ENCODE data around the gene SEC14L2.

DNA sequence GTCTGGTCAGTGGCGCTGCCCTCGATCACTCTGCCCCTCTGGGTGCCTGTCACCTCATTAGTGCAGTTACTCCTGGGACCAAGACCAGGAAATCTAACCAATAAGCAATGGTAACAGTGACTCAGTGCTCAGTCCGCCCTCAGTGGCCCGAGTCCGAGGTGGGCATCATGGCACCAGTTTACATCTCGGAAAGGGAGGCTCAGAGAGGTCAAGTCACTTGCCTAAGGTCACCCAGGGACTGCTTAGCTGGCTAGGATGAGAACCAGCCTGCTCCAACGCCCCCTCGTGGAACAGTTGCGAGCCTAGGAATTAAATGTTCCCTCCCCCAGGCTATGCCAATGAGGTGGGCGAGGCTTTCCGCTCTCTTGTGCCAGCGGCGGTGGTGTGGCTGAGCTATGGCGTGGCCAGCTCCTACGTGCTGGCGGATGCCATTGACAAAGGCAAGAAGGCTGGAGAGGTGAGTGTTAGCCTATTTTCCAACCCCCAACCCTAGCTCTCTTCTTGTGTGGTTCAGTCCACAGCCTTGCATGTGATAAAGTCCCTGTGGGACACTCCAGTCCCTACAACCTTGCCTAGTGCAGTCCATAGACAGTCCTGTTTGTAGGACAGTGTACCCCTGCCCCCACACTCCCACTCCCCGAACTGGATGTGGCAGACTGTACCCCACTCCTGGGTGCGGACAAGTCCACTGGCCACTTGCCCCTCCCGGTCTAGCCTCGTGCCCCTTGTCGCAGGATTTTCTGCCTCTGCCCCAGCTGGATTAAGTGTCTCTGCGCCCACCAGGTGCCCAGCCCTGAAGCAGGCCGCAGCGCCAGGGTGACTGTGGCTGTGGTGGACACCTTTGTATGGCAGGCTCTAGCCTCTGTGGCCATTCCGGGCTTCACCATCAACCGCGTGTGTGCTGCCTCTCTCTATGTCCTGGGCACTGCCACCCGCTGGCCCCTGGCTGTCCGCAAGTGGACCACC, 29.9 kb downstream of the SEC14L2 start:
- no peak for TF ChIP-seq EP300 (IDR thresholded peaks at IDR 0.05)
- TF ChIP-seq, protein P1, sequence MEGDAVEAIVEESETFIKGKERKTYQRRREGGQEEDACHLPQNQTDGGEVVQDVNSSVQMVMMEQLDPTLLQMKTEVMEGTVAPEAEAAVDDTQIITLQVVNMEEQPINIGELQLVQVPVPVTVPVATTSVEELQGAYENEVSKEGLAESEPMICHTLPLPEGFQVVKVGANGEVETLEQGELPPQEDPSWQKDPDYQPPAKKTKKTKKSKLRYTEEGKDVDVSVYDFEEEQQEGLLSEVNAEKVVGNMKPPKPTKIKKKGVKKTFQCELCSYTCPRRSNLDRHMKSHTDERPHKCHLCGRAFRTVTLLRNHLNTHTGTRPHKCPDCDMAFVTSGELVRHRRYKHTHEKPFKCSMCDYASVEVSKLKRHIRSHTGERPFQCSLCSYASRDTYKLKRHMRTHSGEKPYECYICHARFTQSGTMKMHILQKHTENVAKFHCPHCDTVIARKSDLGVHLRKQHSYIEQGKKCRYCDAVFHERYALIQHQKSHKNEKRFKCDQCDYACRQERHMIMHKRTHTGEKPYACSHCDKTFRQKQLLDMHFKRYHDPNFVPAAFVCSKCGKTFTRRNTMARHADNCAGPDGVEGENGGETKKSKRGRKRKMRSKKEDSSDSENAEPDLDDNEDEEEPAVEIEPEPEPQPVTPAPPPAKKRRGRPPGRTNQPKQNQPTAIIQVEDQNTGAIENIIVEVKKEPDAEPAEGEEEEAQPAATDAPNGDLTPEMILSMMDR (IDR thresholded peaks at IDR 0.05) = peak; percentile 58
- no peak for TF ChIP-seq CBX2 (IDR thresholded peaks at IDR 0.05; ENCODE audit: borderline replicate concordance, low read depth)
- TF ChIP-seq, protein P2, sequence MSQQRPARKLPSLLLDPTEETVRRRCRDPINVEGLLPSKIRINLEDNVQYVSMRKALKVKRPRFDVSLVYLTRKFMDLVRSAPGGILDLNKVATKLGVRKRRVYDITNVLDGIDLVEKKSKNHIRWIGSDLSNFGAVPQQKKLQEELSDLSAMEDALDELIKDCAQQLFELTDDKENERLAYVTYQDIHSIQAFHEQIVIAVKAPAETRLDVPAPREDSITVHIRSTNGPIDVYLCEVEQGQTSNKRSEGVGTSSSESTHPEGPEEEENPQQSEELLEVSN (IDR thresholded peaks at IDR 0.05; ENCODE audit: borderline replicate concordance, low read depth) = no peak
- TF ChIP-seq MAZ (IDR thresholded peaks at IDR 0.05; ENCODE audit: borderline replicate concordance, low read depth, low read length) = no peak
